H1 (cell line): ENCODE measurements around the gene CRYGD. TPM values are rescaled to one million over a fixed set of nuclear protein-coding genes. Genes with fewer than 3 reads are reported as not detected.

Source experiments
- CTCF ChIA-PET: fragments of 300-600 bp; sonication (Branson Sonifier 250); formaldehyde crosslinking; loops from one replicate; lab custom pipeline; 2021; ENCODE audit not compliant: partially characterized antibody; lab: Charles Lee
- POLR2A ChIA-PET: fragments of 300-600 bp; sonication (Branson Sonifier 250); formaldehyde crosslinking; loops from one replicate; lab custom pipeline; 2021; ENCODE audit warnings: inconsistent platforms; ENCODE audit not compliant: partially characterized antibody; lab: Charles Lee
- DNase-seq, 2 experiments: peaks; one replicate each; pipeline versions ENCODE4 v3.0.0 to v3.0.0-alpha.2; 2010 to 2022; ENCODE audit warnings: low spot score in 2 of 2, low read depth in 1 of 2, mixed read lengths in 1 of 2
- FAIRE-seq: peaks from 2 replicates; lab custom pipeline; 2011; peaks lifted over from hg19 to GRCh38; lab: Jason Lieb, UNC
- H2AFZ ChIP-seq: 2 replicates; pipeline ENCODE4 v1.8.1; 2012; ENCODE audit warnings: low read length, inconsistent platforms
- H2AK5ac ChIP-seq: 2 replicates; pipeline ENCODE4 v1.6.1; 2013; ENCODE audit warnings: low read depth, low read length
- H2BK120ac ChIP-seq: replicated peaks from 2 replicates; pipeline ENCODE3; 2013; ENCODE audit warnings: low read depth, low read length, inconsistent platforms
- H2BK12ac ChIP-seq: 2 replicates; pipeline ENCODE4 v1.6.1; 2013; ENCODE audit warnings: low read depth, low read length
- H2BK15ac ChIP-seq: 2 replicates; pipeline ENCODE4 v1.6.1; 2013; ENCODE audit warnings: low read length
- H2BK20ac ChIP-seq: 2 replicates; pipeline ENCODE4 v1.6.1; 2013; ENCODE audit warnings: low read length
- H2BK5ac ChIP-seq: 2 replicates; pipeline ENCODE4 v1.6.1; 2013; ENCODE audit warnings: low read depth, low read length
- H3K14ac ChIP-seq: 2 replicates; pipeline ENCODE4 v1.6.1; 2013; ENCODE audit warnings: inconsistent platforms; ENCODE audit not compliant: insufficient read length
- H3K18ac ChIP-seq: 2 replicates; pipeline ENCODE4 v1.6.1; 2013; ENCODE audit warnings: low read length; ENCODE audit errors: extremely low read depth
- H3K23ac ChIP-seq: 2 replicates; pipeline ENCODE4 v1.6.1; 2013; ENCODE audit warnings: inconsistent platforms; ENCODE audit not compliant: insufficient read length
- H3K23me2 ChIP-seq: 2 replicates; pipeline ENCODE4 v1.6.1; 2013; ENCODE audit warnings: low read depth, low read length
- H3K27ac ChIP-seq: 2 replicates; pipeline ENCODE4 v1.6.1; 2011; ENCODE audit warnings: low read depth, low read length, inconsistent platforms
- H3K27me3 ChIP-seq, 4 experiments: replicated peaks in 1 of 4; 1 replicate in 1 of 4; 2 replicates in 3 of 4; pipeline versions ENCODE4 v1.6.1 to v1.8.1; 2011 to 2013; ENCODE audit warnings: low read length in 3 of 4, mild to moderate bottlenecking in 3 of 4, inconsistent platforms in 2 of 4, mixed read lengths in 2 of 4, moderate library complexity in 1 of 4; ENCODE audit not compliant: control insufficient read depth in 3 of 4, insufficient read depth in 3 of 4; ENCODE audit errors: extremely low read depth in 1 of 4
- H3K36me3 ChIP-seq, 4 experiments: 2 replicates each; pipeline versions ENCODE4 v1.6.1 to v1.8.1; 2011 to 2013; ENCODE audit warnings: mild to moderate bottlenecking in 4 of 4, low read length in 3 of 4, moderate library complexity in 2 of 4, control low read depth in 1 of 4, inconsistent platforms in 1 of 4; ENCODE audit not compliant: insufficient read depth in 4 of 4, control insufficient read depth in 2 of 4
- H3K4ac ChIP-seq: replicated peaks from 2 replicates; pipeline ENCODE3; 2013; ENCODE audit warnings: low read length, low read depth, mixed read lengths, inconsistent platforms; ENCODE audit not compliant: insufficient read length
- H3K4me1 ChIP-seq, 4 experiments: replicated peaks in 1 of 4; 1 replicate in 1 of 4; 2 replicates in 3 of 4; pipeline versions ENCODE4 v1.6.1 to v1.8.1; 2011 to 2013; ENCODE audit warnings: low read length in 3 of 4, inconsistent platforms in 2 of 4, mixed read lengths in 1 of 4; ENCODE audit not compliant: insufficient read depth in 4 of 4, control insufficient read depth in 3 of 4
- H3K4me2 ChIP-seq, 2 experiments: 2 replicates each; pipeline versions ENCODE4 v1.6.1 to v1.8.1; 2011 to 2013; ENCODE audit warnings: low read depth in 2 of 2, low read length in 2 of 2, control low read depth in 1 of 2, inconsistent platforms in 1 of 2, mild to moderate bottlenecking in 1 of 2; ENCODE audit not compliant: insufficient read depth in 1 of 2
- H3K4me3 ChIP-seq, 4 experiments: fragments of 200-600, 300-600 bp in 1 of 4; sonication (generic), shearing (Covaris generic), sonication (Bioruptor Twin) in 1 of 4; 2 replicates each; pipeline versions ENCODE4 v1.5.1 to v1.8.1; 2011 to 2016; ENCODE audit warnings: low read length in 4 of 4, low read depth in 3 of 4, control low read depth in 2 of 4, inconsistent platforms in 2 of 4, mild to moderate bottlenecking in 2 of 4, mixed read lengths in 1 of 4, moderate library complexity in 1 of 4; ENCODE audit not compliant: insufficient read depth in 2 of 4; ENCODE audit errors: extremely low read depth in 1 of 4
- H3K56ac ChIP-seq: replicated peaks from 2 replicates; pipeline ENCODE3; 2013; ENCODE audit warnings: low read depth, mild to moderate bottlenecking, mixed read lengths, low read length, inconsistent platforms; ENCODE audit not compliant: insufficient read length
- H3K79me1 ChIP-seq: 2 replicates; pipeline ENCODE4 v1.6.1; 2013; ENCODE audit warnings: low read depth, low read length, control low read depth
- H3K79me2 ChIP-seq, 2 experiments: 2 replicates each; pipeline versions ENCODE4 v1.6.1 to v1.8.1; 2012 to 2013; ENCODE audit warnings: low read length in 2 of 2, mild to moderate bottlenecking in 2 of 2, inconsistent platforms in 1 of 2; ENCODE audit not compliant: insufficient read depth in 2 of 2, control insufficient read depth in 1 of 2
- H3K9ac ChIP-seq, 4 experiments: replicated peaks in 1 of 4; 1 replicate in 1 of 4; 2 replicates in 3 of 4; pipeline versions ENCODE4 v1.6.1 to v1.8.1; 2011 to 2013; ENCODE audit warnings: low read depth in 3 of 4, low read length in 3 of 4, control low read depth in 2 of 4, mild to moderate bottlenecking in 2 of 4, moderate library complexity in 2 of 4, inconsistent platforms in 1 of 4; ENCODE audit errors: extremely low read depth in 1 of 4
- H3K9me3 ChIP-seq, 2 experiments: 2 replicates each; pipeline versions ENCODE4 v1.6.1 to v1.8.1; 2012 to 2013; ENCODE audit warnings: mild to moderate bottlenecking in 2 of 2, moderate library complexity in 2 of 2, control low read depth in 1 of 2, inconsistent platforms in 1 of 2, low read depth in 1 of 2, low read length in 1 of 2, mixed read lengths in 1 of 2; ENCODE audit not compliant: insufficient read depth in 2 of 2
- H4K20me1 ChIP-seq, 2 experiments: replicated peaks in 1 of 2; 2 replicates each; pipeline versions ENCODE3 to v1.8.1; 2011 to 2013; ENCODE audit warnings: inconsistent platforms in 2 of 2, low read length in 2 of 2, mild to moderate bottlenecking in 1 of 2; ENCODE audit not compliant: insufficient read depth in 2 of 2, control insufficient read depth in 1 of 2
- H4K5ac ChIP-seq: 2 replicates; pipeline ENCODE4 v1.6.1; 2013; ENCODE audit warnings: low read length, low read depth, mixed read lengths, inconsistent platforms; ENCODE audit not compliant: insufficient read length
- H4K8ac ChIP-seq: 2 replicates; pipeline ENCODE4 v1.8.0; 2013; ENCODE audit warnings: mild to moderate bottlenecking, moderate library complexity, low read length, inconsistent platforms; ENCODE audit not compliant: insufficient read depth; ENCODE audit errors: extremely low read depth
- H4K91ac ChIP-seq: replicated peaks from 2 replicates; pipeline ENCODE3; 2013; ENCODE audit warnings: low read length, mixed read lengths, inconsistent platforms; ENCODE audit not compliant: insufficient read length
- GTF2F1 ChIP-seq: IDR thresholded peaks from 2 replicates; pipeline ENCODE4 v1.6.1; 2012; ENCODE audit warnings: low read depth, low read length, improper control_type of control experiment, borderline replicate concordance
- TEAD4 ChIP-seq: IDR thresholded peaks from 2 replicates; pipeline ENCODE4 v1.6.1; 2012; ENCODE audit warnings: low read depth, low read length, inconsistent platforms, mixed read lengths
- ZNF274 ChIP-seq: IDR thresholded peaks from 2 replicates; pipeline ENCODE4 v1.7.0; 2012; ENCODE audit warnings: low read length, borderline replicate concordance; ENCODE audit errors: extremely low read depth
- WGBS, 2 experiments: shearing (Covaris generic) in 1 of 2; methylation state at CpG; one replicate each; pipeline versions ENCODE4 v1.1.6 to v1.1.7; 2013 to 2015; ENCODE audit warnings: low lambda C conversion rate in 2 of 2, mixed read lengths in 2 of 2, inconsistent platforms in 1 of 2, low coverage in 1 of 2, missing lambda C conversion rate in 1 of 2; ENCODE audit not compliant: insufficient replicate concordance in 2 of 2, insufficient coverage in 1 of 2, insufficient read length in 1 of 2; ENCODE audit errors: extremely low coverage in 1 of 2, missing lambda C conversion rate in 1 of 2; 5-methylcytosine and 5-hydroxymethylcytosine counted together
- polyA plus RNA-seq, 7 experiments: library from polyadenylated mRNA; depleted of rRNA in 3 of 7; stranded (reverse) in 5 of 7; unstranded in 2 of 7; fragments of >200 nt in 5 of 7; fragments of 200-250 nt in 2 of 7; gene quantifications; 1 replicate in 5 of 7; 2 replicates in 1 of 7; 4 replicates in 1 of 7; pipeline versions ENCODE4 v1.2.1 to v1.2.3, GENCODE V29; 2011 to 2013; ENCODE audit warnings: missing spikeins in 2 of 7, mixed read lengths in 2 of 7
- total RNA-seq: library from RNA; stranded (reverse); fragmentation: NEBNext Ultra II Directional; extraction: Animal tissue kit (Norgen Biotek cat#: 25700); gene quantifications from 2 replicates; pipeline ENCODE4 v1.2.1, GENCODE V29; 2021

The CRYGD gene
- total and polyA plus RNA-seq, 2 of the 8 experiments (the other 6 are each of a cell fraction or from before 2014, with no cell fraction given): 2.9 to 7.1 TPM

DNA sequence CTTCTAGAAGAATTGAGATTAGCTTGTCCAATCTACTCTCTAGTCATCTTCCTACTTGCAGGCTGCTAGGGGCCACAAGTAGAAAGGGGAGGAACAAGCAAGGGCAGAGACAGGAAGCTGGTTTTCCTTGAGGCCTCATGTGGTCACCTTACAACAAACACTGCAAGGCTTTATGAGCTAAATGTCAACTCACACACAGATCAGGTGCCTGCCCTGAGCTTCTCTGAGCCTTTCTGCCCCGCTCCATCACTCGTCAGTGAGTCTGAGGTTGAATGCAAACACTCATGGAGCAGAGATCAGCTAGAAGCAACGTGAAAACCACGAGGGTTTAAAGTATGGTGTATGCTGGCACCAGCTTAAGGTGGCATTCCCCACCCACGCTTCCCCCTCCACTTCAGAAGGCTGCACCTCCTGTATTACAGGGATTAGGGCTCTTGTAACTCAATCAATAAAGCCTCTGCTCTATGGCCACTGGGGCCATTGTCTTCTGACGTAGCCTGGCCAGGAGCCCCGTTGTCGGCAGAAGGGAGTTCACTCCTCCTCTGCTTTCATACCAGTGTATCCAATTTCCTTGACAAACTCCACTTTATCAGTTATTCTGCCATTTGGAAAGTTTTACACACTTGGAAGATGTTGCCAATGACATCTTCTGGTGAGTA is 10.7 kb upstream of the CRYGD start:
- POLR2A ChIA-PET: interaction anchor here (0.5 kb wide), 1 partner anchor 41 kb away, joined by 3 read pairs; no protein-coding TSS in a partner anchor
- FAIRE-seq: no peak

More for the DNA sequence above, 10.7 kb upstream of the CRYGD start:
- Histone ChIP-seq H2AFZ (no peak overlapping the region), H4K8ac (no peak overlapping the region), H3K4me2 (no peak overlapping the region), H3K79me2 (no peaks in the 10 kb centered on the region), H3K9me3 (no peaks in the 10 kb centered on the region; a peak in 1 of 4 replicates), H2BK12ac (0 out of 2 replicates have a peak overlapping the region, but pooled peaks have one; percentile 18), H3K4ac (no peak overlapping the region), H3K4me1 (no peaks in the 10 kb centered on the region), H4K20me1 (no peaks in the 10 kb centered on the region), H3K18ac (no peak overlapping the region), H4K91ac (no peak overlapping the region)
- 74% methylated on average over 8 of the region's 8 CpGs; no CpG with 5 or more reads in 1 of the 2 experiments for WGBS, 2 experiments
- CTCF ChIA-PET: interaction anchor here (0.9 to 1.4 kb wide), 3 partner anchors 9 to 31 kb away, joined by 3 read pairs; no protein-coding TSS in a partner anchor
- no peak for TF ChIP-seq TEAD4
- TF ChIP-seq ZNF274: no peak
- TF ChIP-seq GTF2F1: no peak
- TF ChIP-seq, all 59 proteins: peak for 0
- H2BK20ac ChIP-seq: no peak overlapping the region
- H3K79me1 ChIP-seq: no peaks in the 10 kb centered on the region
- H4K5ac ChIP-seq: no peak overlapping the region
- H3K23ac ChIP-seq: no peak overlapping the region
- H2BK5ac ChIP-seq: no peak overlapping the region
- H3K27ac ChIP-seq: no peak overlapping the region
- no peak for DNase-seq
- no peak overlapping the region for H3K14ac ChIP-seq
- H3K4me3 ChIP-seq: no peak overlapping the region
- no peak overlapping the region for H3K56ac ChIP-seq
- H2BK120ac ChIP-seq: no peak overlapping the region
- no peak overlapping the region for H3K9ac ChIP-seq
- no peaks in the 10 kb centered on the region for H3K36me3 ChIP-seq
- H3K27me3 ChIP-seq: no peaks in the 10 kb centered on the region
- no peak overlapping the region for H2BK15ac ChIP-seq
- no peak overlapping the region for H2AK5ac ChIP-seq
- H3K23me2 ChIP-seq: no peaks in the 10 kb centered on the region
